Coronary artery (tissue), 2 donors: ENCODE data around the gene GPC6.

Source experiments
- DNase-seq: peaks from one replicate; pipeline ENCODE4 v3.0.0-alpha.2; 2017; ENCODE audit warnings: low spot score
- H3K27ac ChIP-seq, 2 donors: fragments of 200-600 bp; sonication (generic); one replicate each; pipeline ENCODE4 v1.5.1; 2016 to 2019
- H3K4me3 ChIP-seq: fragments of 200-600 bp; sonication (generic); 2 replicates; pipeline ENCODE4 v1.5.1; 2016; ENCODE audit warnings: mild to moderate bottlenecking, moderate library complexity
- CTCF ChIP-seq: fragments of 200-600 bp; sonication (generic); IDR thresholded peaks from one replicate; pipeline ENCODE4 v1.5.1; 2019; ENCODE audit warnings: antibody characterized with exemption

Gene GPC6

GRCh38 chr13:93328943-93329342 is 102.3 kb downstream of the GPC6 start:
- H3K27ac ChIP-seq = no peak overlapping the region
- TF ChIP-seq CTCF = no peak
- no peak for DNase-seq
- H3K4me3 ChIP-seq = no peak overlapping the region

GRCh38 chr13:93336728-93337127 is 110.1 kb downstream of the GPC6 start:
- TF ChIP-seq CTCF = no peak
- no peak for DNase-seq
- H3K27ac ChIP-seq = no peak overlapping the region
- H3K4me3 ChIP-seq = no peak overlapping the region

- Histone ChIP-seq H3K27ac (no peak overlapping the region), H3K4me3 (no peak overlapping the region)
- DNase-seq = no peak
- TF ChIP-seq CTCF = no peak
Observed at GRCh38 chr13:93338030-93338429, 111.4 kb downstream of the GPC6 start.

- Histone ChIP-seq H3K27ac (no peak overlapping the region), H3K4me3 (no peak overlapping the region)
- no peak for TF ChIP-seq CTCF
- DNase-seq = no peak
Observed at GRCh38 chr13:93338906-93339305, 112.3 kb downstream of the GPC6 start.

GRCh38 chr13:93339550-93339949 is 112.9 kb downstream of the GPC6 start:
- H3K27ac ChIP-seq = no peak overlapping the region
- no peak for TF ChIP-seq CTCF
- no peak overlapping the region for H3K4me3 ChIP-seq
- no peak for DNase-seq

GRCh38 chr13:93341517-93341916 is 114.9 kb downstream of the GPC6 start:
- DNase-seq = no peak
- no peak for TF ChIP-seq CTCF
- no peak overlapping the region for H3K4me3 ChIP-seq
- no peak overlapping the region for H3K27ac ChIP-seq

- Histone ChIP-seq H3K27ac (no peak overlapping the region), H3K4me3 (no peak overlapping the region)
- TF ChIP-seq CTCF = no peak
Observed at GRCh38 chr13:93343097-93343496, 116.5 kb downstream of the GPC6 start.

More at GRCh38 chr13:93343097-93343496, 116.5 kb downstream of the GPC6 start:
- DNase-seq = no peak
